ENCODE results near the gene BANP.
"Not testable (repeated sequence)": the region's sequence is repeated elsewhere in the genome, so short reads cannot be mapped to it uniquely, and the experiment has no call there.

Gene BANP

GRCh38 chr16:88110875-88111494 is 159.8 kb downstream of the BANP start:
- not testable (repeated sequence) for DNase-seq

- not testable (repeated sequence) for DNase-seq
Measured at GRCh38 chr16:88111976-88112375, 160.7 kb downstream of the BANP start.

GRCh38 chr16:88113545-88114045 is 162.4 kb downstream of the BANP start:
- no peak for DNase-seq

GRCh38 chr16:88114541-88115228 is 163.5 kb downstream of the BANP start:
- DNase-seq = not testable (repeated sequence)

GRCh38 chr16:88116121-88116520 is 164.9 kb downstream of the BANP start:
- DNase-seq = no peak

- no peak for DNase-seq
Measured at GRCh38 chr16:88117476-88117868, 166.2 kb downstream of the BANP start.

GRCh38 chr16:88118376-88118775 is 167.1 kb downstream of the BANP start:
- no peak for DNase-seq

- DNase-seq = not testable (repeated sequence)
Measured at GRCh38 chr16:88118852-88119741, 167.9 kb downstream of the BANP start.

- DNase-seq = not testable (repeated sequence)
Measured at GRCh38 chr16:88119881-88120751, 168.9 kb downstream of the BANP start.

- no peak for DNase-seq
Measured at GRCh38 chr16:88120812-88121211, 169.6 kb downstream of the BANP start.

GRCh38 chr16:88121391-88121790 is 170.2 kb downstream of the BANP start:
- not testable (repeated sequence) for DNase-seq

- no peak for DNase-seq
Measured at GRCh38 chr16:88121886-88122580, 170.8 kb downstream of the BANP start.

Measured in midbrain (tissue), 1 donor.